CD4-positive, alpha-beta T cell treated with Interferon alpha-2 for 1 hour (primary cell): ENCODE measurements around the gene NTRK1.

ENCODE experiments used
- DNase-seq, 2 donors: peaks; one replicate each; pipeline ENCODE4 v3.0.0-alpha.2; 2020 to 2022

The NTRK1 gene

DNA sequence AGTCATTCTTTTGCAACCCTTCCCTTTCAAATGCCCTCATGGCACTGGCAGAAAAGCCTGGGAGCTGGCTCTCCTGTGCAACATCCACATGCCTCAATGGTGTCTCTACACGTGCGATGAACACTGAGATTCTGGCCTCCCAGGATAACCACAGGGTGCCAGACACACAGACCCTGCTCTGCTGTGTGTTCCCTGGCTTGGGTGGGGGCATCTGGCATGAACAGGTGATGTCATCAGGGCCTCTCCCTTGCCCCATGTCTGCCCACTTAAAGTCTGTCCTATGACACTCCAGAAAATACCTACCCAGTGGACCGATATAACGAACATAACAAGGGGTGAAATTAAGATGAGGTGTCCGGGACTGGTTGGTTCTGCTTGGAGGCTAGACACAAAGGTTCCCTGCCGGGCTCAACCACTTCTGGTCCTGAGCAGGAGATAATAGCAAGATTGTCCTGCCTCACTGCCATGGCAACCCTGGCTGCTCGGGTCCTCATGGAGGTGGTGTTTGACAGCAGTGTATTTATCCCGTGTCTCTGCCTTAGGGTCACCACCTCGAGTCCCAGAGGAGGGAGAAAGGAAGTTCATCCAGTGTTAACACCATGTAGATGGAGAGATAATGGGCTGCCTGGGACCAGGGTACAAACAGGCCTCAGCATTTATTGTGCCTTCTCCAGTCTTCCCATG lies 21.1 kb upstream of the NTRK1 start:
- no peak for DNase-seq

DNA sequence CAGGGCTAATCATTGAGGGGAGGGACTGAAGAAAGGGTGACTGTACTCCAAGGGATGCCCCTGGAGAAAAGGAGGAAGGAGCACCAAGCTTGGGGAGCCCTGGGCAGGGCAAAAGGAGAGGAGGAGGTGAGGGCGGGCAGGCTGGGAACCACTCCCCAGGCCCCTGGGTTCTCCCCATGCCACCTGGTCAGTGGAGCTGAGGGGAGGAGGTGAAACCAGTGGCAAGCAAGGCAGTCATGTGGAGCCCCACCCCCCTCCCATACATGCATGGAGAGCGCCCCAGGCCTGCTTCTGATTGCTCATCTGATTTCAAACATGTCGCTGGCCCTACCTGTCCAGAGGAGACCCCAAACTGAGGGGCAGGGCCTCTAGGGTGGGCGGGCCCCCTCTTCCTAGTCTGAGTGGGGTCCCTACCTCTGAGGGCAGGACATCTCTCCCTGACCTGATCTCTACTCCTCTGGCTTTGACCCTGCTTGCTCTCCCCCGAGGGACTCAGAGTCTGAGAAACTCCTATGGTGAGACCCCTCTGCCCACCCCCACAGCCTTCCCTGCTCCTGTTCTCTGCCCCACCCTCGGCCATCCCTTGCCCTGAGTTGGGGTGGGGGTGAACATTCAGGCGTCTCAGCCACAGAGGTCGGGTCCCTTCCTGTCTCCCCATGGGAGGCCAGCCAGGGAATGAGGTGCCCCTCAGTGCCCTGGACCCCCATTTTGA lies 20.3 kb upstream of the NTRK1 start:
- DNase-seq: no peak

DNA sequence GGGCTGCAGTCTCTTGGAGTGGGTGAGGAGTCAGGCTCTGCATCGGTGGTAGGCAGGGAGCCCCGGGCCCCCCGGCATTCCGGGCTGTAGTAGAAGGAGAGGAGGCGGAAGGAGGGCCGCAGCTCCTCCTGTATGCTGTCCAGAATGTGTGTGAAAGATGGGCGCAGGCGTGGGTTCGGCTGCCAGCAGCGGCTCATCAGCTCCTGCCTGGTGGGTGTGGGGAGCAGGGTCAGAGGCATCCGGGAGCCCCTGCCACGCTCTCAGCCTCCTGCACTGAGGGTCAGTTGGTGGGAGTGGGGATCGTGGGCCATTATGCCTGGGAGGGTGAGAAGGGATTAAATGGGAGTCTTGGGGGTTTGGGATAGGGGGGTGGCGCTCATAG lies 19.8 kb upstream of the NTRK1 start:
- no peak for DNase-seq

DNA sequence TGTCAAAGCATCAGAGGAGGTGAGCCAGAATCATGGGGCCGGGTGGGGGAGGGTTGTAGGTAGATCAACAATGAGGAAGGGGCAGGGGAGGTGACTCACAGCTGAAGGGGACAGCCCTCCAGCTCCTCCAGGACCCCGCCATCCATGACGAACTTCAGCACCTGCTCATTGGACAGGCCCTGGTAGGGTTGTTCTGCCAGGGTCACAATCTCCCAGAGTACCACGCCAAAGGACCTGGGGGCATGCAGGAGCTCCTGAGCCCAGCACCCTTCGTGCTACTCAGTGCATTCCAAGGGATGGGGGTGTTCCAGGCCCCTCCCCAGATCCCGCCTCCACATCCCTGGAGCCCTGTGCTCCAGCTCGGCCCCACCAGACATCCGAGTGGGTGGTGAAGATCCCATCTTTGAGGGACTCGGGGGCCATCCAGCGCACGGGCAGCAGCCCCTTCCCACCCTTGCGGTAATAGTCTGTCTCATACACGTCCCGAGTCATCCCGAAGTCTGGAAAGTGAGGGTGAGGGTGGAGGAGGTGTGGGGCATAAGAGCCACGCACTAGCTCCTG lies 19.3 kb upstream of the NTRK1 start:
- no peak for DNase-seq

DNA sequence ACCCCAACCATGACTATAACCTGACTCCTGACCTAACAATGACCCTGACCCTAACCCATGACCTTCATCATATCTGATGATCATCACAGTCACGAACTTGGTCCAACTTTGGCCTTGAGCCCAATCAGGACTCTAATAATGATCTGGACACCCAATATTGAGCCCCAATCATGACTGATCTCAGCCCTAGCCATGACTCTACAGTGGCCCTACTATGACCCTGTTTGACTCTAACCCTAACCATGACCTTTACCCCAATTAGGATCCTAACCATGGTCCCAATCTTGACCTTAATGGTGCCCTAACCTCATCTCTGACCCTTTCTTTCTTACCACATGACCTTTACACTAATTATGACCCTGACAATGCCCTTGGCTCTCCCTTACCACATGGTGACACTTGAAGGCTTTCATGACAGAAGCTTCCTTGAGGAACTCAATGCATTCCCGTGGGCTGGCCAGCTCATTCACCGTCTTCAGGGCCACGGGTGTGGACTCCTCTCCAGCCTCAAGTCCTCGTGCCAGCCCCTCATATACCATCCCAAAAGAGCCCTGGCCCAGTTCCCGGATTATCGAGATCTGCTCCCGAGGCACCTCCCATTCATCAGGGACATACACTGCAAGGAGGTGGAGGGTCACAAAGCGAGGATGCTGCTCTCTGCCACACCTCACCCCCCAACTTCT lies 17.9 kb upstream of the NTRK1 start:
- no peak for DNase-seq

DNA sequence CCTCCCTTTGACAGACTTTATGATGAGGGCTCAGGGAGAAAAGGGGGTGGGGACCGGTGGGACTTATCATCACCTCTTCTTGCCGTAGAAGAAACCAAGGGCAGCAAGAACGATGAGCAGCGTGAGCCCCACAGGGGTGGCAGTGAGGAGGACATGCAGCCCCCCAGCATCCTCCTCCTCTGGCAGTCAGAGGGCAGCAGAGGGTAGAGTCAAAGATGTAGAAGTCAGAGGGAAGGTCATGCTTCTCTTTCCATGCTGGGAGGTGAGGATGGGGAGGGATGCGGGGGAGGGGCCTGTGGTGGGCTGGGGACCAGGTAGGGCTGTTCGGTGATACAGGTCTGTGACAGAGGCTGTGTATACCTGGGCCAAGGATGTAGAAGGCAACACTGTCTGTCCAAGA lies 16.6 kb upstream of the NTRK1 start:
- no peak for DNase-seq

DNA sequence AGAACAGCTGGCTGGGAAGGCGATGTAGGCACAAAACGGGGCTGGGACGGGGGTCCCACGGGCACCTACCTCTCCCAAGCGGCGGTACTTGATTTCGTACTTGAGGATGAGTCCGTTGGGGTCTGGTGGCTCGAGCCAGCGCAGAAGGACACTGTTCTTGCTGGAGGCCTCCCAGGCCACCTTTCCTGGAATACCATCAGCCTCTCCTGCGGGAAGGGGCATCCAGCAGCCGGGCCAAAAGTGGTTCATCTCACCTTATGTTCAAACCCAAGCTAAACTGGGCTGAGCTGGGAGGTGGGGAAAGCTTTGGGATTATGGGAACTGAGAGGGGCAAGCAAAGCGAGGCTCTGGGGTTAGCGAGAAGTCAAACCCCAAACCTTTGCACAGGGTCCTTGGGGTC lies 16.0 kb upstream of the NTRK1 start:
- DNase-seq: no peak

DNA sequence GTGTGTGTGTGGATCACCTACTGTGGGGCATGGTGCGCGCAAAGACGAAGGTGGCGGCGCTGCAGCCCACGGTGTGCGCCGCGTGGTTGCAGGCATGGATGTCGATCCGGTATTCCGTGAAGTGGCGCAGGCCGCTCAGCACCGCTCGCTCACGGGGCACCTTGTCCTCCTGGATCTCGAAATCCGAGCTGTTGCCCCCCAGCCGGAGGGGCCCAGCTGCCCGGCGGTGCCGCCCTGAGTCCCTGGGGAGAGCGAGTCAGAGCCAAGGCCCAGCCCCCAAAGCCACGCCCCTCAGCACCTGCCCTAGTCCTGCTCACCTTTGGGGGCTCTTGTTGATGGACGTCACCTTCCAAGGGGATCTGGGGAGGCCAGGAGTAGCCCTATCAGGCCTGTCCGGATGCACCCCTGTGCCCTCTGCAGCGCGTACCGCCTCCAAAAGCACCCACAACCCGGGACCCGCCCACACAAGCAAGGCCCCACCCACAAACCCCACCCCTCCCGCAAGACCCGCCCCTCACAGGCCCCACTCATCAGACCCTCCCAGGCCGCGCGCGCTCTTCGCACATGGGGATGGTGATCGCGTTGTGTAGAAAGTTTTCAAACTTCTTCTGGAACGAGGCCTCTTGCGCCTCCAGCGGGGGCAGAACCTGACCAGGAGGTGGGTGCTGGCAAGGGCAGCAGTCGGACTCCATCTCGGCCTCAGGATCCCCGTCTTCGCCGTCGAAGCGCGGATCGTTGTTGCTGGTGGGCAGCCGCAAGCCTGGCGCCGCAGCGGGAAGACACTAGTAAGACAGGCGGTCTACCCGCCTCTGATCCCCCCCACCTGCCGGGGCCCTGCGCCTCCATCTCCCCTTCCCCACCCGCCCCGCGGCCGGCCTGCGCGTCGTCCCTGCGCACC lies 15.4 kb upstream of the NTRK1 start:
- DNase-seq: peak; percentile 17 to 49

DNA sequence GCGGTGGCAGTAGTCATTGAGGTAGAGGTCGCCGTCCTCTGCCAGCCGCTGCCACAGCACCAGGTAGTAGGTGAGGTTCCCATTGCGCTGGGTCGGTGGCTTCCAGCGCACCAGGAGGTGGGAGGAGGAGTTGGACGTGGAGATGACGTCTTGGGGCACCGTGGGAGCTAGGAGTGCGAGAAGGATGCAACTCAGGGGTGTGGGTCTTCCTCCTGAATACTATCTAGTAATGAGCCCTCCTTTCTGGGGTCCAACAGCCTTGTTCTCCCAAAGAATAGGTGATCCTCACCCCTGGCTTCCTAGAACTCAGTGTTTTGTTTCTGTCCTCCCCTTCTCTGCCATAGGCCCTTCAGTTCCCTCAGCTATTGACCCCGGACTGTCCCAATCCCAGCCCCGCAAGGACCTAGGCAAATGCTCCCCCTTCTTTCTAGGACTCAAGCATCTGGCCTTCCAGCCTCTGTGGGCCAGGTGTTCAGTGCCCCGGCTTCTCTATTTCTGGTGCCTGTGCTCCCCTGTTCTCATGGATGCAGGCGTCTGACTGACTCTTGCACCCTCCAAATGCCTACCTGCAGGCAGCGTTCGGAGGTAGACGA lies 14.6 kb upstream of the NTRK1 start:
- DNase-seq: no peak

DNA sequence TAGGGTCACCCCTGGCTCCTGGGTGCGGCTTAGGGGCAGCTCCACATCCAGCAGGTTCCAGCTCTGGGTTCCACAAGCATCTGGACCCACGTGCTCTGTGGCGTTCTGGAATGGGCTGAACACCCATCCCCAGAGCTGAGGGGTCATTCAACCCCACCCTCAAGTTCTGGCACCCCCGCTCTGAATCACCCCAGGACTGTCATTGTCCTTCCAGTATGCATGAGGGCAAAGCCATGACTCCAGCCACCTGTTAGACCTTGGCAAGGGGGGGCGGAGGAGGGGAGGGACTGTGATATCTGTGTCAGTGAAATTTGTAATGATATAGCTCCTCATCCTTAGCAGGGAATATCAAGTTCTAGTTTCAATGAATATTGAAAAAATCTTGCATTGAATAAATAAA lies 14.0 kb upstream of the NTRK1 start:
- no peak for DNase-seq

DNA sequence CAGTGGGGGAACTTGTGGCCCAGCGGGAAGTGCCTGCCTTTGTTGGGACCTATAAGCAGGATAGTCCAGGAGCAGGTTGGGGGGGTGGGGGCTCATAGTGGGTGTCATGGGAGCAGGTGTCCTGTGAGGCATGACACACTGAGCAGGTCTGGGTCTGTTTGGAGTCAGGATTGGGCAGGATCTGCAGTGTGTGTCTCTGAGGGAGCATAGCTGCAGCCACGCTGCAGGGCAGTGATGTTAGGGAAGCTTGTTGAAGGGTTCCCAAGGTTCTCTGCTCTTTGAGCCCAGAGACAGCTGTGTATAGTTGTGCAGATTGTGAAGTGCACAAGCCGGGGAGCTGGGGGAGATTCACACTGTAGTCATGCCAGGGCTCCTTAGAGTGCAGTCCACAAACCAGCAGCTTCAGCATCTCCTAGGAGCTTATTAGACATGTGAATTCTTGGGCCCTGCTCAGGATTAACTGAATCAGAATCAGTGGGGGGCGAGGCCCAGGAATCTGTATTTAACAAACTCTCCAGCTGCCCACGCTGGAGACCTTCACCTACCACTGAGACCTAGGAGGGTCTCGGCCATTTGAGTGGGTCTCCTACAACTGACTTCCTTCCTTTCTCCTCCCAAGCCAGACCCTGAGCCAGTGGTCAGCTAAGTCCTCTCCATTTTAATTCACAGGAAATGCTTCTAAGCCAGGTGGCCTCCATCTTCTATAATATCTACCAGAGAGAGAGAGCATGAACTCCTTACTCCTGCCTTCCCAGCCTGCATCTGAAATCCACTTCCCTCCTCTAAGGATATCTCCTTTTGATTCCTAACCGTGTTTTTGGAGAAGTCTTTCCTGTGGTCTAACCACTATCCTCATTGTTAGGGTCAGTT lies 12.8 kb upstream of the NTRK1 start:
- no peak for DNase-seq

DNA sequence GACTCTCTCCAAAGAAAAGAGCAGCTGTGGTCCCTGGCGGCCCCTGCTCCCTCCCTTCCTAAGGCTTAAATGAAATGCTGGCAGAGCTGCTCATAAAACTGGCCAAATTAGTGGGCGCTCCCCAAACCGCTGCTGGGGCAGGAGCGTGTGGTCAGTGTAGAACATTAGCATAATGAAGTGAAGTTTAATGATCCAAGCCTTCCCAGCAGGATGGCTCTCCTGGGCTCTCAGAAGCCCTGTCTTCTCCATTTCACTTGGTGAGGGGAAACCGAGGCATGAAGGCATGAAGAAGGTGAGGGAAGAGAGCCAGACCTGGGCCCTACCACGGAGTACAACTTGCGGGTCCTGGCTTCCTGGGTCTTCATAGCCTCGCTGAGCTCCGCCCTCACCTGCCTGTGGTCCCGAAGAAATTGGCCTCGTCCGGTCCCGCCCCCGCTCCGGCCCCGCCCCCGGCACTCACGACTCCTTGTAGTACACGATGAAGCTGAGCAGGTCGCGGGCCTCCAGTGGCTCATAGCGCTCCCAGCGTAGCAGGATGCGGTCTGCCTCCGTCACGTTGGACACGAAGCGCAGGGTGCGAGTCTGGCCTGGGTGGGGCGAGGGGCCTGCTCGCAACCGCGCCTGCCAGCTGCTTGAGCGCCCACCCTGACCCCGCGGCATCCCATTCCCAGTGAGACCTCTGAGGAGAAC lies 12.1 kb upstream of the NTRK1 start:
- peak; percentile 77 to 82 for DNase-seq

DNA sequence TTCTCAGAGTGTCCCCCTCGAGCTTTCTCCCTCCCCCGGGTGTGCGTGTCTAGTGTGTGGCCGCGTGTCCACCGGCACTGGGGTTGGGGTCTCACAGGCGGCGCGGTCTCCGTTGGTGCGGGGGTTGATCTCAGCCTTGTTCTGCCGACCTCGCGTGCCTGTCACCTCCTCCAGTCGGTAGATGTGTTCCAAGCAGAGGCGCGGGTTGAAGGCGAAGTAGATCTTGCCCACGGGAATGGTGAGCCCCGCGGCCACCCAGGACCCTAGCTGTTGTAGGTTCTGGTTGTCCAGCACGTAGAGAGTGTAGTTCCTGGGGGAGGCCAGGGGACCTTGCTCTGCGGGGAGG lies 11.5 kb upstream of the NTRK1 start:
- DNase-seq: no peak

DNA sequence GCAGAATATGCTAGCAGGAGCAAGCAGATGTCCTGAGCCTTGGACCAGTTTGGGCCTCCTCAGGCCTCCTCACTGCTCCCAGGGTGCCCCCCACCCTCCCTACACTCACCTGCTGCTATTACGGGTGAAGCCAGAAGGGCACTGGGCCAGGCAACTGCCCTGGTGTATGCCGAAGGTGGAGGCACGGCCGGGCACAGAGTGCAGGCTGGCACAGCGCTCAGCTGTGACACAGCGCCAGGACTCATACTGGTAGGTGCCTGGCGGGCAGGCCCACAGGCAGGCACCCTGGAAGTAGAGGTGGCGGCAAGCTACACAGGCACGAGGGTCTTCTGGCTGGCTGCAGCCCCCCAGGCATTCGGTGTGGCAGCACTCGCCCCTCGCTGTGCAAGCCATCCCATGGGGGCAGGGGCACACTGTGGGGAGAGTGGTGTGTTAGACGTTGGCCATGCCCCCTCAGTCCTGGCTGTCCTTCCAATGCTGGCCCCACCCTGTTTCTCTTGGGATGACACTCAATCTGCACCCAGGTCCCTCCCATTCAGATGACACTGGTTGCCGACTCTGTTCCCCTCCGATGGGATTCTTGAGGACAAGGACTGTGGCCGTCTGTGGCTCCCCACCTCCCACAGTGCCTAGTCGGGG lies 8.8 kb upstream of the NTRK1 start:
- no peak for DNase-seq

DNA sequence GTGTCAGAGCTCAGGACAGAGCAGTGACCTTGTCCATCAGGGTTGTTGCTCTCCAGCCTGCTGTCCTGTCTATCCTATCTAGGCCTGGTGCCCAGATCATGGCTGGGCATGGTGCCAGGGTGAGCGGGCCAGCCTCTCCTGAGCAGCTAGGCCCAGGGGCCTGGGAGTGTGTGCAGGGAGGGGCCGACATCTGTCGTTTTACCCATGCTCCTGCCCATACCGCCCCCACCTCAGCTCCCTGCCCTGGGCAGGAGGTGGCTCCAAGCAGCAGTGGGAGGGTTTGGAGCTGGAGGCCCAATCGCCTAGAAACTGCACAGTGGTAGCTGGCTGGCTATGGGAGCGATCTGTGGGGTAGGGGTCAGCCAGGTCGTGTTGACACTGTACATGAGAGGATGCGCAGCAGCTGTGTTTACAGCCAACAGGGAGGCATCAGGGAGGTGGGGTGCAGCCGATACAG lies 8.2 kb upstream of the NTRK1 start:
- no peak for DNase-seq

DNA sequence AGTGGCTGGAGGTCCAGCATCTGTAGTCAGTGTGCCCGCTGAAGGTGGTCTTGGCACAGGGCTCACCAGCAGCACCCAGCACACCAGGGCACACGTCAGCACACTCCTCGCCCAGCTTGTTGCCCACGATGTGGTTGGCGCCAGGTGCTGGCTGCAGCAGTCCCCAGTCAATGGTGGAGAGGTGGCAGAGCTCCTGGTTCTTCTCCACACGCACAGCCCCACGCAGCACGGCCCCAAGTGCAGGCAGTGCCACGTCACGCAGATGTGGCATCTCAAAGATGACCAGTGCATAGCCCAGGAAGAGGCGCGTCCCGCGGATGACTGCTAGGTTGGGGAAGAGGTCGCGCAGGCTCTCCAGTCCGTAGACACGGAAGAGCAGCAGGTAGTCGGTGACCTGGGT lies 6.9 kb upstream of the NTRK1 start:
- DNase-seq: no peak

DNA sequence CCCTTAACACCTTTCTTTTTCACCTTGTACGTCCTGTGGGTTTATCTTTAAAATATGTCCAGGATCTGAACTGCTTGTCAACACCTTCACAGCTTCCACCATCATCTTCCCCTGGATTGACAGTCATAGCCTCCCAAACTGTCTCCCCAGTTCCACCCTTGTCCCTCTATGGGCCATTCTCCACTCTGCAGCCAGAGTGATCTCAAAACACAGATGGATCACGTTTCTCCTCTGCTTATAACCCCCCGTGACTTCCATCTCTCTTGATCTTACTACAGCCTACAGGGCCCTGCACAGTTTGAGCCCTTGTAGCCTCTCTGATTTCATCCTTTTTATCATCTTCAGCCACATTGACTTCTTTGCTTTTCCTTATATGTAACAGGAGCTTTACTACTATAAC lies 6.0 kb upstream of the NTRK1 start:
- DNase-seq: no peak

DNA sequence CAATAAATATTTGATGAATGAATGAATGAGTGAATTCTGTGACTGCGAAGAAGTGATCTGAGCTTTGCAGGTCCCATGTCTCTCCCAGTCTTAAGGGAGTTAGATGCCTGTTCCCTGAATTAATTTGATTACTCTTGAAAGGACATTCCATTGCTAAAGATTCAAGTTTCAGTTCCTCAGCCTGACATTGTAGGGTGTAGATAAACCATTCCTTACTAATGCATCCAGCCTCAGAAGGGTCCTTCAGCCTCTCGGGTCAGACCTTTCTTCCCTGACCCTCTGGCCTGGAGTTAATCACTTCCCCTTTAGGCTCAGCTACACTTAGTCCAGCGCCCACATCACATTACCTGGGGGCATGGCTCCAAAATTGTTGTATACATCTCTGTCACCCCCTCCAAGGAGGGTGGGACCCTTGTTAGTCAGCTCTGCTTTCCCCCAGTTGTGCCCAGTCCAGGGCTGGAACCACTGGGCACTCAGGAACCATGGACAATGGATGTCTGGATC lies 4.3 kb upstream of the NTRK1 start:
- no peak for DNase-seq

DNA sequence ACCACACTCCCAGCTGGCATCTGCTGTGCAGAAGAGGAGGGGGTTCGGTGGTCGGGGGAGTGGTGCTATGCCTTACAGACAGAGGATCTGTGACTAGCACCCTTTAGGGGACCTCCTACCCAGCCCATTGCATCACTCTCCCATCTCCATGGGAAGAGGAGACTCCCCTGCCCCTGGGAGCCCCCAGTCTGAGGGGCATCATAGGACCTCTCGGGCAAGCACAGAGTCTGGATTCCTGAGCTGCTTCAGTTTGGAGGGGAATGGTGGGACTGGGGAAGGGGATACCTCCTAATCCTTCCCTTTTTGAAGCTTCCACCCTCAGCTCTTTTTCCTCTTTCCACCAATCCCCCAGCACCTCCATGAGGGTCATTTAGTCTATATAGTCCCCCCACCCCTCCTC lies 3.1 kb upstream of the NTRK1 start:
- no peak for DNase-seq

DNA sequence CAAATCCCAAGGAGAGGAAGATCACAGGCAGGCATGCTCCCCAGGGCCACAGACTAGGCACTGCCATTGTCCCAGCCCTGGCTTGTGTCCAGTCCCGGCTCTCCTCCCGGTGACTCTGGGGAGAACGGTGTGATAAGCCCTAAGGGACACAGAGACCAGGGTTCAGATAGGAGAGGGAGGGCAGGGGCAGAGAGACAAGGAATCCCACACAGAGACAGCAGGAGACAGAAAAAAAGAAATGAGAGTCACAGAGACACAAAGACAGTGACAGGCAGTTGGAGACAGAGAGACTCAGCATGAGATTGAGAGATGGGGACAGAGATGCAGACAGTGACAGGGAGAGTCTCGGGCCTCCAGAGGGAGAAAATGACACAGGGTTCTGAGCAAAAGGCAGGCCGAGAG lies 2.1 kb upstream of the NTRK1 start:
- DNase-seq: no peak
